ENCODE results near the gene TMEM235. TPM values are rescaled to one million over a fixed set of nuclear protein-coding genes. Genes with fewer than 3 reads are reported as not detected.
A peak's percentile ranks its signal among the peaks of the same experiment; 100 is the strongest.

TMEM235 gene
- total and polyA plus RNA-seq, 9 of the 15 experiments (the other 6 are each of a cell fraction or from before 2014, with no cell fraction given), result not detected

GRCh38 chr17:78272181-78272913 lies 40.9 kb downstream of the TMEM235 start (continued):
- TF ChIP-seq, protein P1, sequence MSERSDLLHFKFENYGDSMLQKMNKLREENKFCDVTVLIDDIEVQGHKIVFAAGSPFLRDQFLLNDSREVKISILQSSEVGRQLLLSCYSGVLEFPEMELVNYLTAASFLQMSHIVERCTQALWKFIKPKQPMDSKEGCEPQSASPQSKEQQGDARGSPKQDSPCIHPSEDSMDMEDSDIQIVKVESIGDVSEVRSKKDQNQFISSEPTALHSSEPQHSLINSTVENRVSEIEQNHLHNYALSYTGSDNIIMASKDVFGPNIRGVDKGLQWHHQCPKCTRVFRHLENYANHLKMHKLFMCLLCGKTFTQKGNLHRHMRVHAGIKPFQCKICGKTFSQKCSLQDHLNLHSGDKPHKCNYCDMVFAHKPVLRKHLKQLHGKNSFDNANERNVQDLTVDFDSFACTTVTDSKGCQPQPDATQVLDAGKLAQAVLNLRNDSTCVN (CRISPR knock-in tag; IDR thresholded peaks at IDR 0.05), result peak; percentile 98
- peak; percentile 100 for TF ChIP-seq MEF2D (tag; conservative IDR thresholded peaks at IDR 0.05; ENCODE audit: low read depth)
- no peak for TF ChIP-seq NR1H2 (CRISPR knock-in tag; IDR thresholded peaks at IDR 0.05)
- TF ChIP-seq ZNF586 (CRISPR knock-in tag; conservative IDR thresholded peaks at IDR 0.05), result peak; percentile 94
- TF ChIP-seq ZSCAN32 (CRISPR knock-in tag; IDR thresholded peaks at IDR 0.05), result peak; percentile 95
- no peak for TF ChIP-seq C11orf30 (IDR thresholded peaks at IDR 0.05; ENCODE audit: low read depth)
- peak; percentile 99 for TF ChIP-seq THRB (CRISPR knock-in tag; conservative IDR thresholded peaks at IDR 0.05)
- TF ChIP-seq BRF1 (IDR thresholded peaks at IDR 0.05; ENCODE audit: borderline replicate concordance, extremely low read depth, insufficient read length), result no peak
- TF ChIP-seq, protein P2, sequence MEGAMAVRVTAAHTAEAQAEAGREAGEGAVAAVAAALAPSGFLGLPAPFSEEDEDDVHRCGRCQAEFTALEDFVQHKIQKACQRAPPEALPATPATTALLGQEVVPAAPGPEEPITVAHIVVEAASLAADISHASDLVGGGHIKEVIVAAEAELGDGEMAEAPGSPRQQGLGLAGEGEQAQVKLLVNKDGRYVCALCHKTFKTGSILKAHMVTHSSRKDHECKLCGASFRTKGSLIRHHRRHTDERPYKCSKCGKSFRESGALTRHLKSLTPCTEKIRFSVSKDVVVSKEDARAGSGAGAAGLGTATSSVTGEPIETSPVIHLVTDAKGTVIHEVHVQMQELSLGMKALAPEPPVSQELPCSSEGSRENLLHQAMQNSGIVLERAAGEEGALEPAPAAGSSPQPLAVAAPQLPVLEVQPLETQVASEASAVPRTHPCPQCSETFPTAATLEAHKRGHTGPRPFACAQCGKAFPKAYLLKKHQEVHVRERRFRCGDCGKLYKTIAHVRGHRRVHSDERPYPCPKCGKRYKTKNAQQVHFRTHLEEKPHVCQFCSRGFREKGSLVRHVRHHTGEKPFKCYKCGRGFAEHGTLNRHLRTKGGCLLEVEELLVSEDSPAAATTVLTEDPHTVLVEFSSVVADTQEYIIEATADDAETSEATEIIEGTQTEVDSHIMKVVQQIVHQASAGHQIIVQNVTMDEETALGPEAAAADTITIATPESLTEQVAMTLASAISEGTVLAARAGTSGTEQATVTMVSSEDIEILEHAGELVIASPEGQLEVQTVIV (CRISPR knock-in tag; IDR thresholded peaks at IDR 0.05; ENCODE audit: borderline replicate concordance), result peak; percentile 93
- no peak for TF ChIP-seq SIN3A (IDR thresholded peaks at IDR 0.05; ENCODE audit: borderline replicate concordance in 2 of 2, control insufficient read depth in 1 of 2, low read depth in 2 of 2, low read length in 2 of 2)
- TF ChIP-seq ZNF311 (CRISPR knock-in tag; IDR thresholded peaks at IDR 0.05), result peak; percentile 100
- peak; percentile 68 for TF ChIP-seq GABPA (tag; conservative IDR thresholded peaks at IDR 0.05; ENCODE audit: low read depth)
- no peak for TF ChIP-seq FOS (IDR thresholded peaks at IDR 0.05; ENCODE audit: extremely low read depth, insufficient read length)
- peak; percentile 98 for TF ChIP-seq ZNF695 (CRISPR knock-in tag; IDR thresholded peaks at IDR 0.05)
- TF ChIP-seq ZBTB1 (CRISPR knock-in tag; IDR thresholded peaks at IDR 0.05; ENCODE audit: borderline replicate concordance, low read depth), result no peak
- TF ChIP-seq, protein P3, sequence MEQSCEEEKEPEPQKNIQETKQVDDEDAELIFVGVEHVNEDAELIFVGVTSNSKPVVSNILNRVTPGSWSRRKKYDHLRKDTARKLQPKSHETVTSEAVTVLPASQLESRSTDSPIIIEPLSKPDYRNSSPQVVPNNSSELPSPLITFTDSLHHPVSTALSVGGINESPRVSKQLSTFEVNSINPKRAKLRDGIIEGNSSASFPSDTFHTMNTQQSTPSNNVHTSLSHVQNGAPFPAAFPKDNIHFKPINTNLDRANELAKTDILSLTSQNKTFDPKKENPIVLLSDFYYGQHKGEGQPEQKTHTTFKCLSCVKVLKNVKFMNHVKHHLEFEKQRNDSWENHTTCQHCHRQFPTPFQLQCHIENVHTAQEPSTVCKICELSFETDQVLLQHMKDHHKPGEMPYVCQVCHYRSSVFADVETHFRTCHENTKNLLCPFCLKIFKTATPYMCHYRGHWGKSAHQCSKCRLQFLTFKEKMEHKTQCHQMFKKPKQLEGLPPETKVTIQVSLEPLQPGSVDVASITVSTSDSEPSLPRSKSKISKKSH (CRISPR knock-in tag; IDR thresholded peaks at IDR 0.05), result peak; percentile 99
- TF ChIP-seq ZBED1 (IDR thresholded peaks at IDR 0.05), result no peak
- TF ChIP-seq, protein P4, sequence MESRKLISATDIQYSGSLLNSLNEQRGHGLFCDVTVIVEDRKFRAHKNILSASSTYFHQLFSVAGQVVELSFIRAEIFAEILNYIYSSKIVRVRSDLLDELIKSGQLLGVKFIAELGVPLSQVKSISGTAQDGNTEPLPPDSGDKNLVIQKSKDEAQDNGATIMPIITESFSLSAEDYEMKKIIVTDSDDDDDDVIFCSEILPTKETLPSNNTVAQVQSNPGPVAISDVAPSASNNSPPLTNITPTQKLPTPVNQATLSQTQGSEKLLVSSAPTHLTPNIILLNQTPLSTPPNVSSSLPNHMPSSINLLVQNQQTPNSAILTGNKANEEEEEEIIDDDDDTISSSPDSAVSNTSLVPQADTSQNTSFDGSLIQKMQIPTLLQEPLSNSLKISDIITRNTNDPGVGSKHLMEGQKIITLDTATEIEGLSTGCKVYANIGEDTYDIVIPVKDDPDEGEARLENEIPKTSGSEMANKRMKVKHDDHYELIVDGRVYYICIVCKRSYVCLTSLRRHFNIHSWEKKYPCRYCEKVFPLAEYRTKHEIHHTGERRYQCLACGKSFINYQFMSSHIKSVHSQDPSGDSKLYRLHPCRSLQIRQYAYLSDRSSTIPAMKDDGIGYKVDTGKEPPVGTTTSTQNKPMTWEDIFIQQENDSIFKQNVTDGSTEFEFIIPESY (CRISPR knock-in tag; IDR thresholded peaks at IDR 0.05), result no peak
